NCI-H2029 treated with DMSO at 0.1 percent for 48 hours (cell line): Measurements from ENCODE around the gene KRT23.

Source experiments
- DNase-seq: peaks from one replicate; lab custom pipeline; 2025; lab: John Stamatoyannopoulos, UW

KRT23 gene

GRCh38 chr17:40937384-40937819 lies at the start of gene KRT23:
KRT23 (minus strand) TSS chr17:40937646; CDS start chr17:40936603, 1,043 bp downstream.
- DNase-seq = no peak

GRCh38 chr17:40986920-40987319 lies 49.5 kb upstream of the KRT23 start:
- no peak for DNase-seq

GRCh38 chr17:40984226-40984625 lies 46.8 kb upstream of the KRT23 start, which contains the start of gene KRT40:
KRT40 (minus strand) TSS chr17:40984326; CDS start chr17:40984273, 53 bp downstream.
- no peak for DNase-seq

GRCh38 chr17:40981115-40981514 lies 43.7 kb upstream of the KRT23 start:
- no peak for DNase-seq

GRCh38 chr17:40980596-40980995 lies 43.1 kb upstream of the KRT23 start:
- DNase-seq = no peak

- DNase-seq = no peak
These were observed 42.7 kb upstream of the KRT23 start for GRCh38 chr17:40980117-40980516.

- DNase-seq = no peak
These were observed 41.2 kb upstream of the KRT23 start for GRCh38 chr17:40978575-40979151.

GRCh38 chr17:40975516-40975915 lies 38.1 kb upstream of the KRT23 start:
- no peak for DNase-seq

- DNase-seq = no peak
These were observed 36.9 kb upstream of the KRT23 start for GRCh38 chr17:40974366-40974765.

GRCh38 chr17:40967582-40967981 lies 30.1 kb upstream of the KRT23 start:
- no peak for DNase-seq

- no peak for DNase-seq
These were observed 29.4 kb upstream of the KRT23 start, which contains the start of gene KRT39 for GRCh38 chr17:40966848-40967247. KRT39 (minus strand) TSS chr17:40966948; CDS start chr17:40966856, 92 bp downstream.

- no peak for DNase-seq
These were observed 26.4 kb upstream of the KRT23 start for GRCh38 chr17:40963838-40964237.

GRCh38 chr17:40962059-40962561 lies 24.7 kb upstream of the KRT23 start:
- no peak for DNase-seq

- DNase-seq = no peak
These were observed 24.1 kb upstream of the KRT23 start for GRCh38 chr17:40961591-40961990.

GRCh38 chr17:40960144-40960543 lies 22.7 kb upstream of the KRT23 start:
- no peak for DNase-seq

GRCh38 chr17:40958086-40958953 lies 20.9 kb upstream of the KRT23 start:
- peak; percentile 58 for DNase-seq

- no peak for DNase-seq
These were observed 19.2 kb upstream of the KRT23 start for GRCh38 chr17:40956401-40957254.

GRCh38 chr17:40953881-40954280 lies 16.4 kb upstream of the KRT23 start:
- no peak for DNase-seq

GRCh38 chr17:40952661-40953060 lies 15.2 kb upstream of the KRT23 start:
- DNase-seq = no peak

- DNase-seq = no peak
These were observed 14.7 kb upstream of the KRT23 start for GRCh38 chr17:40952154-40952553.

- no peak for DNase-seq
These were observed 13.7 kb upstream of the KRT23 start for GRCh38 chr17:40951011-40951622.

- no peak for DNase-seq
These were observed 12.7 kb upstream of the KRT23 start for GRCh38 chr17:40950176-40950575.
